Right lung (tissue), 5 donors: ENCODE measurements around the gene UNC45A. TPM values are rescaled to one million over a fixed set of nuclear protein-coding genes. Genes with fewer than 3 reads are reported as not detected.
A peak's percentile ranks its signal among the peaks of the same experiment; 100 is the strongest.

Source experiments
- DNase-seq, 2 donors: peaks; one replicate each; pipeline ENCODE4 v3.0.0-alpha.2; 2013
- polyA plus RNA-seq, 5 donors: library from polyadenylated mRNA; unstranded; fragments of 120-200 nt; gene quantifications; one replicate each; pipeline versions ENCODE4 v1.2.1 to v1.2.3, GENCODE V29; 2013; ENCODE audit warnings: inconsistent platforms in 1 of 5, low replicate concordance in 1 of 5; ENCODE audit not compliant: insufficient read length in 5 of 5, insufficient read depth in 1 of 5

UNC45A gene
- polyA plus RNA-seq, 5 donors: 52.6 to 72.5 (median 68.3) TPM

- peak; percentile 97 for DNase-seq
Measured at GRCh38 chr15:90994417-90995311, 59.6 kb downstream of the UNC45A start, which contains the start of gene PRC1. Gene PRC1, minus strand, starts transcription at chr15:90994535. Its CDS starts 118 bp downstream, at chr15:90994417.

- no peak for DNase-seq
Measured at GRCh38 chr15:90998737-90999136, 63.7 kb downstream of the UNC45A start.

- DNase-seq: no peak
Measured at GRCh38 chr15:91001209-91001608, 66.1 kb downstream of the UNC45A start.

Other genes with a start within 250 kb of the UNC45A start
- gene BLM, start 217.9 kb upstream of the UNC45A start, polyA plus RNA-seq: 10 to 100 TPM in 3 of 5 donors, 1 to 10 TPM in 2; 6.5 to 16.3 (median 10.5) TPM
- gene FURIN, start 66.7 kb upstream of the UNC45A start, polyA plus RNA-seq: 10 to 100 TPM; 44.3 to 73.3 (median 57.5) TPM
- 10 to 100 TPM; 19.0 to 31.2 (median 21.9) TPM for gene FES, start 50.8 kb upstream of the UNC45A start, polyA plus RNA-seq
- 10 to 100 TPM; 41.5 to 71.5 (median 55.3) TPM for gene MAN2A2, start 32.0 kb upstream of the UNC45A start, polyA plus RNA-seq
- 10 to 100 TPM; 11.5 to 17.5 (median 16.1) TPM for gene HDDC3, start 2.7 kb upstream of the UNC45A start, polyA plus RNA-seq
- gene RCCD1, start 19.6 kb downstream of the UNC45A start, polyA plus RNA-seq: 10 to 100 TPM; 16.3 to 22.4 (median 18.9) TPM
- 100 to 1,000 TPM in 2 of 5 donors, 10 to 100 TPM in 3; 57.8 to 136 (median 84.1) TPM for gene PRC1, start 59.2 kb downstream of the UNC45A start, polyA plus RNA-seq
- 10 to 100 TPM; 16.3 to 19.2 (median 17.5) TPM for gene VPS33B, start 87.3 kb downstream of the UNC45A start, polyA plus RNA-seq
- gene SV2B, start 165.0 kb downstream of the UNC45A start, polyA plus RNA-seq: 1 to 10 TPM; 1.3 to 2.6 (median 1.5) TPM